ENCODE results near the gene LCE2D. TPM values are rescaled to one million over a fixed set of nuclear protein-coding genes. Genes with fewer than 3 reads are reported as not detected.

LCE2D gene
- total and polyA plus RNA-seq, 2 of the 4 experiments (the other 2 are of a cell fraction) = not detected

Small RNAs within 50 kb of the gene (microRNA-seq; reads per million reads assigned to microRNA genes)
- gene LCE3A (ENCODE audit: insufficient read depth, insufficient read length) (not detected), gene LCE3B (ENCODE audit: insufficient read depth, insufficient read length) (not detected)

Small RNAs within 50 kb of the gene (small RNA-seq; reads per million reads assigned to genes)
- gene LCE3A (0 reads per million in 5 experiments), gene LCE3B (0 reads per million in 5 experiments)

Other genes with a start within 250 kb of the LCE2D start
- not detected in 2 replicates for gene CRNN, start 249.1 kb upstream of the LCE2D start, total RNA-seq (2012; rRNA removed)
- not detected in 2 replicates for gene CRNN, start 249.1 kb upstream of the LCE2D start, polyA plus RNA-seq (2012; rRNA removed)
- gene LCE5A, start 152.6 kb upstream of the LCE2D start, total RNA-seq (2012; rRNA removed) = not detected in 2 replicates
- gene LCE5A, start 152.6 kb upstream of the LCE2D start, polyA plus RNA-seq (2012; rRNA removed) = not detected in 2 replicates
- gene CRCT1, start 148.9 kb upstream of the LCE2D start, total RNA-seq (2012; rRNA removed) = not detected in 2 replicates
- gene CRCT1, start 148.9 kb upstream of the LCE2D start, polyA plus RNA-seq (2012; rRNA removed) = not detected in 2 replicates
- gene LCE3E, start 96.6 kb upstream of the LCE2D start, total RNA-seq (2012; rRNA removed) = not detected in 2 replicates
- not detected in 2 replicates for gene LCE3E, start 96.6 kb upstream of the LCE2D start, polyA plus RNA-seq (2012; rRNA removed)
- not detected in 2 replicates for gene LCE3D, start 82.9 kb upstream of the LCE2D start, total RNA-seq (2012; rRNA removed)
- not detected in 2 replicates for gene LCE3D, start 82.9 kb upstream of the LCE2D start, polyA plus RNA-seq (2012; rRNA removed)
- not detected in 2 replicates for gene LCE3C, start 63.1 kb upstream of the LCE2D start, total RNA-seq (2012; rRNA removed)
- not detected in 2 replicates for gene LCE3C, start 63.1 kb upstream of the LCE2D start, polyA plus RNA-seq (2012; rRNA removed)
- not detected in 2 replicates for gene LCE3B, start 49.6 kb upstream of the LCE2D start, total RNA-seq (2012; rRNA removed)
- gene LCE3B, start 49.6 kb upstream of the LCE2D start, polyA plus RNA-seq (2012; rRNA removed) = not detected in 2 replicates
- gene LCE3A, start 40.3 kb upstream of the LCE2D start, total RNA-seq (2012; rRNA removed) = not detected in 2 replicates
- gene LCE3A, start 40.3 kb upstream of the LCE2D start, polyA plus RNA-seq (2012; rRNA removed) = not detected in 2 replicates
- not detected in 2 replicates for gene LCE2C, start 11.9 kb downstream of the LCE2D start, total RNA-seq (2012; rRNA removed)
- gene LCE2C, start 11.9 kb downstream of the LCE2D start, polyA plus RNA-seq (2012; rRNA removed) = not detected in 2 replicates
- gene LCE2B, start 22.7 kb downstream of the LCE2D start, total RNA-seq (2012; rRNA removed) = not detected in 2 replicates
- not detected in 2 replicates for gene LCE2B, start 22.7 kb downstream of the LCE2D start, polyA plus RNA-seq (2012; rRNA removed)
- gene LCE2A, start 35.0 kb downstream of the LCE2D start, total RNA-seq (2012; rRNA removed) = not detected in 2 replicates
- gene LCE2A, start 35.0 kb downstream of the LCE2D start, polyA plus RNA-seq (2012; rRNA removed) = 0.24 and 0.50 TPM in 2 replicates
- gene LCE4A, start 44.8 kb downstream of the LCE2D start, total RNA-seq (2012; rRNA removed) = not detected in 2 replicates
- gene LCE4A, start 44.8 kb downstream of the LCE2D start, polyA plus RNA-seq (2012; rRNA removed) = not detected in 2 replicates
- gene KPRP, start 94.6 kb downstream of the LCE2D start, total RNA-seq (2012; rRNA removed) = not detected in 2 replicates
- not detected in 2 replicates for gene KPRP, start 94.6 kb downstream of the LCE2D start, polyA plus RNA-seq (2012; rRNA removed)
- not detected in 2 replicates for gene LCE1F, start 111.8 kb downstream of the LCE2D start, total RNA-seq (2012; rRNA removed)
- not detected in 2 replicates for gene LCE1F, start 111.8 kb downstream of the LCE2D start, polyA plus RNA-seq (2012; rRNA removed)
- not detected in 2 replicates for gene LCE1E, start 122.9 kb downstream of the LCE2D start, total RNA-seq (2012; rRNA removed)
- not detected in 2 replicates for gene LCE1E, start 122.9 kb downstream of the LCE2D start, polyA plus RNA-seq (2012; rRNA removed)
- not detected in 2 replicates for gene LCE1D, start 133.3 kb downstream of the LCE2D start, total RNA-seq (2012; rRNA removed)
- gene LCE1D, start 133.3 kb downstream of the LCE2D start, polyA plus RNA-seq (2012; rRNA removed) = not detected in 2 replicates
- not detected in 2 replicates for gene LCE1C, start 143.3 kb downstream of the LCE2D start, total RNA-seq (2012; rRNA removed)
- not detected in 2 replicates for gene LCE1C, start 143.3 kb downstream of the LCE2D start, polyA plus RNA-seq (2012; rRNA removed)
- not detected in 2 replicates for gene LCE1B, start 148.6 kb downstream of the LCE2D start, total RNA-seq (2012; rRNA removed)
- gene LCE1B, start 148.6 kb downstream of the LCE2D start, polyA plus RNA-seq (2012; rRNA removed) = not detected in 2 replicates
- gene LCE1A, start 164.1 kb downstream of the LCE2D start, total RNA-seq (2012; rRNA removed) = not detected in 2 replicates
- gene LCE1A, start 164.1 kb downstream of the LCE2D start, polyA plus RNA-seq (2012; rRNA removed) = not detected in 2 replicates
- not detected in 2 replicates for gene LCE6A, start 179.5 kb downstream of the LCE2D start, total RNA-seq (2012; rRNA removed)
- gene LCE6A, start 179.5 kb downstream of the LCE2D start, polyA plus RNA-seq (2012; rRNA removed) = not detected in 2 replicates
- gene LCE7A, start 196.6 kb downstream of the LCE2D start, total RNA-seq (2012; rRNA removed) = not detected in 2 replicates
- not detected in 2 replicates for gene LCE7A, start 196.6 kb downstream of the LCE2D start, polyA plus RNA-seq (2012; rRNA removed)
- not detected in 2 replicates for gene SMCP, start 214.9 kb downstream of the LCE2D start, total RNA-seq (2012; rRNA removed)
- gene SMCP, start 214.9 kb downstream of the LCE2D start, polyA plus RNA-seq (2012; rRNA removed) = not detected in 2 replicates
- not detected in 2 replicates for gene IVL, start 245.2 kb downstream of the LCE2D start, total RNA-seq (2012; rRNA removed)
- not detected in 2 replicates for gene IVL, start 245.2 kb downstream of the LCE2D start, polyA plus RNA-seq (2012; rRNA removed)